Upper lobe of left lung (tissue), 6 donors: ENCODE measurements around the gene TMEM138. TPM values are rescaled to one million over a fixed set of nuclear protein-coding genes. Genes with fewer than 3 reads are reported as not detected.
"Not testable (repeated sequence)": the region's sequence is repeated elsewhere in the genome, so short reads cannot be mapped to it uniquely, and the experiment has no call there.

ENCODE experiments used
- ATAC-seq, 2 donors: fragments of 200-7000 bp; cut with Tn5 transposase; one replicate each; pipeline ENCODE4 v1.9.1; 2022; ENCODE audit warnings: mild to moderate bottlenecking in 2 of 2, moderate library complexity in 2 of 2; ENCODE audit not compliant: low FRiP score in 2 of 2
- DNase-seq, 2 donors: peaks; one replicate each; pipeline ENCODE4 v3.0.0-alpha.2; 2019 to 2020
- H3K27ac ChIP-seq, 4 donors: fragments of 200-600 bp; sonication (generic); one replicate each; pipeline ENCODE4 v1.5.1; 2016 to 2019
- H3K27me3 ChIP-seq, 4 donors: fragments of 200-600 bp; sonication (generic); one replicate each; pipeline ENCODE4 v1.5.1; 2017 to 2019
- H3K36me3 ChIP-seq, 4 donors: fragments of 200-600 bp; sonication (generic); one replicate each; pipeline ENCODE4 v1.5.1; 2016 to 2019
- H3K4me1 ChIP-seq, 4 donors: fragments of 200-600 bp; sonication (generic); one replicate each; pipeline ENCODE4 v1.5.1; 2018 to 2019
- H3K4me3 ChIP-seq, 4 donors: fragments of 200-600 bp; sonication (generic); one replicate each; pipeline ENCODE4 v1.5.1; 2017 to 2019; ENCODE audit warnings: mild to moderate bottlenecking in 2 of 4, moderate library complexity in 1 of 4
- H3K9me3 ChIP-seq, 4 donors: fragments of 200-600 bp; sonication (generic); one replicate each; pipeline ENCODE4 v1.5.1; 2018 to 2019
- CTCF ChIP-seq, 6 experiments: fragments of 450-650 bp in 4 of 6; fragments of 200-600 bp in 2 of 6; sonication (generic) in 2 of 6; IDR thresholded peaks; one replicate each; pipeline ENCODE4 v1.5.1; 2016 to 2019; ENCODE audit warnings: antibody characterized with exemption in 6 of 6
- EP300 ChIP-seq, 4 donors: sonication (generic); formaldehyde crosslinking; IDR thresholded peaks; one replicate each; pipeline ENCODE4 v1.5.1; 2017; ENCODE audit warnings: antibody characterized with exemption in 4 of 4, control low read depth in 2 of 4
- POLR2A ChIP-seq, 4 donors: fragments of 450-650 bp; IDR thresholded peaks; one replicate each; pipeline ENCODE4 v1.5.1; 2016 to 2017; ENCODE audit warnings: antibody characterized with exemption in 4 of 4, mild to moderate bottlenecking in 2 of 4
- POLR2AphosphoS5 ChIP-seq, 2 donors: sonication (generic); formaldehyde crosslinking; IDR thresholded peaks; one replicate each; pipeline ENCODE4 v1.5.1; 2017; ENCODE audit warnings: antibody characterized with exemption in 2 of 2
- WGBS, 2 donors: methylation state at CpG; one replicate each; pipeline ENCODE4 v1.1.5; 2017 to 2018; 5-methylcytosine and 5-hydroxymethylcytosine counted together
- total RNA-seq, 6 donors: library from RNA; depleted of rRNA in 4 of 6; stranded (reverse); fragments of >200 nt in 4 of 6; gene quantifications; one replicate each; pipeline versions ENCODE4 v1.1.0 to v1.2.1, GENCODE V29; 2016 to 2021
- donor health status: DM: no; HTN: no; CAD: no; lungs with moderate emphysema.
- donor health status: DM: no; HTN: yes; CAD: no; lungs with severe emphysema.

The TMEM138 gene
- total RNA-seq, 6 donors from 2014 or later: 23.5 to 95.3 (median 34.5) TPM

GRCh38 chr11:61380884-61381283 lies 18.7 kb downstream of the TMEM138 start:
- Histone ChIP-seq H3K9me3 (no peaks in the 10 kb centered on the region), H3K27ac (no peak overlapping the region), H3K4me1 (peaks cover 5 to 12% (median 8%) of the 10 kb centered on the region in 4 donors), H3K36me3 (peaks cover 0 to 6% (median 0%) of the 10 kb centered on the region in 4 donors), H3K4me3 (no peak overlapping the region), H3K27me3 (no peaks in the 10 kb centered on the region)
- ATAC-seq (no peak), DNase-seq (no peak)
- 91 to 93% methylated on average over 9 of the region's 9 CpGs for WGBS, 2 donors
- TF ChIP-seq EP300 (IDR thresholded peaks at IDR 0.05): no peak
- no peak for TF ChIP-seq POLR2AphosphoS5 (IDR thresholded peaks at IDR 0.05)
- no peak for TF ChIP-seq CTCF (IDR thresholded peaks at IDR 0.05)
- no peak for TF ChIP-seq POLR2A (IDR thresholded peaks at IDR 0.05)

GRCh38 chr11:61383859-61384258 lies 21.7 kb downstream of the TMEM138 start:
- WGBS, 2 donors: 89 to 94% methylated on average over 5 of the region's 5 CpGs
- not testable (repeated sequence) for H3K4me3 ChIP-seq, H3K27me3 ChIP-seq, H3K36me3 ChIP-seq, ATAC-seq, H3K9me3 ChIP-seq, DNase-seq, H3K27ac ChIP-seq
- H3K4me1 ChIP-seq: peaks cover 5 to 11% (median 8%) of the 10 kb centered on the region in 4 donors

- peaks cover 5 to 9% (median 6%) of the 10 kb centered on the region in 4 donors for H3K4me1 ChIP-seq
- WGBS, 2 donors: 85 to 87% methylated on average over 15 of the region's 15 CpGs
- peak; percentile 19 to 35 for ATAC-seq
- H3K27me3 ChIP-seq: no peaks in the 10 kb centered on the region
- DNase-seq: no peak
- no peak overlapping the region for H3K27ac ChIP-seq
- TF ChIP-seq POLR2A (IDR thresholded peaks at IDR 0.05): no peak
- no peak for TF ChIP-seq CTCF (IDR thresholded peaks at IDR 0.05)
- no peak for TF ChIP-seq POLR2AphosphoS5 (IDR thresholded peaks at IDR 0.05)
- TF ChIP-seq EP300 (IDR thresholded peaks at IDR 0.05): no peak
- no peaks in the 10 kb centered on the region for H3K36me3 ChIP-seq
- no peaks in the 10 kb centered on the region for H3K9me3 ChIP-seq
- H3K4me3 ChIP-seq: no peak overlapping the region
Measured at GRCh38 chr11:61384271-61385242, 22.4 kb downstream of the TMEM138 start.

- Histone ChIP-seq H3K36me3 (peaks cover 0 to 12% (median 3%) of the 10 kb centered on the region in 4 donors), H3K9me3 (no peaks in the 10 kb centered on the region), H3K4me3 (no peak overlapping the region), H3K27ac (no peak overlapping the region), H3K27me3 (no peaks in the 10 kb centered on the region), H3K4me1 (peaks cover 13 to 23% (median 16%) of the 10 kb centered on the region in 4 donors)
- ATAC-seq (no peak), DNase-seq (no peak)
- 53 to 55% methylated on average over 1 of the region's 1 CpG for WGBS, 2 donors
- TF ChIP-seq POLR2A (IDR thresholded peaks at IDR 0.05): no peak
- no peak for TF ChIP-seq EP300 (IDR thresholded peaks at IDR 0.05)
Measured at GRCh38 chr11:61390161-61390560, 28.0 kb downstream of the TMEM138 start.

GRCh38 chr11:61392981-61393595 lies 30.9 kb downstream of the TMEM138 start:
- no peak for DNase-seq
- WGBS, 2 donors: 3 to 7% methylated on average over 14 to 15 of the region's 15 CpGs

More at GRCh38 chr11:61392981-61393595, 30.9 kb downstream of the TMEM138 start:
- H3K9me3 ChIP-seq: no peaks in the 10 kb centered on the region
- no peaks in the 10 kb centered on the region for H3K27me3 ChIP-seq
- peaks cover 0 to 30% (median 8%) of the 10 kb centered on the region in 4 donors for H3K36me3 ChIP-seq
- H3K4me3 ChIP-seq: peak overlapping the region; percentile 48 to 80 (median 76)
- peak in 1 of 2 donors; percentile 25 for ATAC-seq
- peak overlapping the region; percentile 65 to 94 (median 86) for H3K27ac ChIP-seq
- TF ChIP-seq EP300 (IDR thresholded peaks at IDR 0.05): no peak
- no peak for TF ChIP-seq POLR2A (IDR thresholded peaks at IDR 0.05)
- no peak for TF ChIP-seq POLR2AphosphoS5 (IDR thresholded peaks at IDR 0.05)
- TF ChIP-seq CTCF (IDR thresholded peaks at IDR 0.05): no peak
- H3K4me1 ChIP-seq: peaks cover 8 to 16% (median 10%) of the 10 kb centered on the region in 4 donors
